Subcutaneous adipose tissue (tissue), 4 donors: Measurements from ENCODE around the gene RFK. TPM values are rescaled to one million over a fixed set of nuclear protein-coding genes. Genes with fewer than 3 reads are reported as not detected.

Experiments used
- total RNA-seq, 4 donors: library from RNA; depleted of rRNA; stranded (reverse); fragments of >200 nt; gene quantifications; one replicate each; pipeline ENCODE4 v1.1.0, GENCODE V29; 2016
- TF ChIP-seq, protein P1 (sequence below): fragments of 450-650 bp; IDR thresholded peaks from one replicate; pipeline ENCODE4 v1.5.1; 2016; ENCODE audit warnings: low read depth, mild to moderate bottlenecking, control low read depth, antibody characterized with exemption, moderate library complexity

The RFK gene
- total RNA-seq, 4 donors from 2014 or later, result 10.8 to 19.4 (median 15.6) TPM

DNA sequence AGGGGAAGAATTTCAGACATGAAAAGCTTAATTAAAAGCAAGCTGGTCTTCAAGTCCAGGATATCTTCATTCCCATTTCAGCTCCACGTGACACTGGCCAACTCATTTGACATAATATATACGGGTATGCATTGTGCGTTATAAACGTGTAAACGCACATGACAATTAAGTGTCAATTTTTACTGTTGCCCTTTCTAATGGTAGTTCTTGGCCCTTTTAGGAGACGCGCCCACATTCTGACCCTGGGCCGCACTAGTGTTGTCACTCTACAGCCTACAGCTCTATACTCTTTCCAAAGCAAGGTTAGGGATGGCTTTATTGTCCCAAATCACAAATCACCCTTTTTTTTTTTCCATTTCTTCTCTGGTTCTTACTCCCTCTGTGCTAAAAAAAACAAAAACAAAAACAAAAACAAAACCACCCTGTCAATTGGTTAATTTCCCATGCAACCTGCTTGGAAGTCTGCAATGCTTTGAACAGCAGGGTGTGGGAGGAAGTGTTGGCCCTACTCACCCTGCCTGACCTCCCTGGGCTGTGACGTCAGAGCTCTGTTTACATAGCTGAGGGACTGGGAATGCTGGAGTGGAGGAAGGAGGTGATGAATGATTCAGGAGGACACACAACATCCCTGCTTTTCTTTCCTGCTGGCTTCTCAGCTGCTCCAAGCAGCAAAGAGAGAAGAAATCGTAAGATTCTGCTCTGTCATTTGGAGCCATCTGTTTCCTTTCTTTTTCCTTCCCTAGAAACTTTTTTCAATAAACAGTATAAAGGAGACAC, 19.3 kb downstream of the RFK start:
- TF ChIP-seq, protein P1, sequence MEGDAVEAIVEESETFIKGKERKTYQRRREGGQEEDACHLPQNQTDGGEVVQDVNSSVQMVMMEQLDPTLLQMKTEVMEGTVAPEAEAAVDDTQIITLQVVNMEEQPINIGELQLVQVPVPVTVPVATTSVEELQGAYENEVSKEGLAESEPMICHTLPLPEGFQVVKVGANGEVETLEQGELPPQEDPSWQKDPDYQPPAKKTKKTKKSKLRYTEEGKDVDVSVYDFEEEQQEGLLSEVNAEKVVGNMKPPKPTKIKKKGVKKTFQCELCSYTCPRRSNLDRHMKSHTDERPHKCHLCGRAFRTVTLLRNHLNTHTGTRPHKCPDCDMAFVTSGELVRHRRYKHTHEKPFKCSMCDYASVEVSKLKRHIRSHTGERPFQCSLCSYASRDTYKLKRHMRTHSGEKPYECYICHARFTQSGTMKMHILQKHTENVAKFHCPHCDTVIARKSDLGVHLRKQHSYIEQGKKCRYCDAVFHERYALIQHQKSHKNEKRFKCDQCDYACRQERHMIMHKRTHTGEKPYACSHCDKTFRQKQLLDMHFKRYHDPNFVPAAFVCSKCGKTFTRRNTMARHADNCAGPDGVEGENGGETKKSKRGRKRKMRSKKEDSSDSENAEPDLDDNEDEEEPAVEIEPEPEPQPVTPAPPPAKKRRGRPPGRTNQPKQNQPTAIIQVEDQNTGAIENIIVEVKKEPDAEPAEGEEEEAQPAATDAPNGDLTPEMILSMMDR, result no peak

DNA sequence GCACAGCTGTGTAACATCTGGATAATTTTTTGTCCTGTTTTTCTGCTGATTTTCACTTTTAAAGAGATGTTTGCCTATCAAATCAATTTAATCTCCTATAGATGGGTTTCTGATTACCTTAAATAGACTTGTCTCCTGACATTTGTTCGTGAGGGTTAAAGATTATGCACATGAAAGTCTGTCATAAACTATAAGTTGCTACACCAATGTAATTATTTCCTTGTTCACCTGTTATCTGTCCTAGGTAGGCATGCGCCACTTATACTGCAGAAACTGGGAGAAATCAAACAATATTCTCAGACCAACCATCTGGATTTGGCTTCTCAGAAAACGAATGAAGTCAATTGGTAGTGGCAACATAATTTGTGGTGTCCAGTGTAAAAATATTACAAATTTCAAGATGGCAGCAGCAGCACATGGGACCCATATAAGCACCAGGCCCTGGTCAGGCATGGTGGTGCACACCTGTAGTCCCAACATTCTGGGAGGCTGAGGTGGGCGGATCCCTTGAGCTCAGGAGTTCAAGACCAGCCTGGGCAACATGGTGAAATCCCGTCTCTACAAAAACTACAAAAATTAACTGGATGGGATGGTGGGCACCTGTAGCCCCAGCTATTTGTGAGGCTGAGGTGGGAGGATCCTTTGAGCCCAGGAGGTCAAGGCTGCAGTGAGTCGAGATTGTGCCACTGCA, 20.3 kb downstream of the RFK start:
- TF ChIP-seq, protein P1, result no peak

DNA sequence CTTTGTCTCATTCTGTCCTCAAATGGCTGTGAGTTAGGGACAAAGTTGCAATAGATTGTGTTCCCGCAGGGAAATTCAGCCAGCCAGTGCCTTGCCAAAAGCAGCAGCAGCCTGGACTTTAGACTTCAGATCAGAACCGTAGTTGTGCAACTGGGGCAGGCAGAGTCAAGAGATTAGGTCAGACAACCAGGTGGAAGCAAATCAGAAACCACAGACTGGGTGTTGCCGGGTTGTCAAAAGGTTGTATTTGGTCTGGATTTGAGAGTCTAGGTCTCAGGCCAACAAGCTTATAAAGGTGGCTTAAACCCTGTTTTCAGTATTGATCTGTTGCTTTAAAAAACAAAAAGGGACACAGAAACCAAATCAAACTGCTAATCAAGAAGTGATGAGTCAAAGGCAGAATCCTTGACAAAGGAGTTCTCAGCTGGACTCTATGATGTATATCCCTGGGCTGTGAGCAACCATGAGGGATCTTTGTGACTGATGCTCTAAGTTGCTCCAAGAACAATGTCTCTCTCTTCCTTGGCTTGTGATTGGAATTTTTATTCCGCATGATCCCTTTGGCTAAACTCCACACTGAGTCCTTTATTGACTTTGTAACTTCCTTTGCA, 20.9 kb downstream of the RFK start:
- TF ChIP-seq, protein P1, result no peak

DNA sequence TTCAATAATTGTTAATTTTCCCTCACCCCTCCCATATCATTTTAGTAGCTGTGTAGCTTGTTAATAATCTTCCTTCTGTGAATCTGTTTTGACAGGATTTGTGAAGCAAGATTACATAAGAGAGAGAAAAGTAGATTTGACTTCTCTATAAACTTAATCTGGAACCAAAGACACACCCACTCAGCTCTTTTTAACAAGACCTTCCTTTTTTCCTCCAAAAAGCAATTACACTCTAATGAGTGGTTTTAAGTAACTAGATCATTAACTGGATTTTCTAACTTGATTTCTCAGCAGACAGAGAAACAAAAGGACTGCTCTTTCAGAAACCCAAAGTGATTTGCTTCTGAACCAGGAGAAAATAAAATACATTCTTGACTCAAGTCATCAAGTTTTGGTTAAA, 21.9 kb downstream of the RFK start:
- TF ChIP-seq, protein P1, result no peak

DNA sequence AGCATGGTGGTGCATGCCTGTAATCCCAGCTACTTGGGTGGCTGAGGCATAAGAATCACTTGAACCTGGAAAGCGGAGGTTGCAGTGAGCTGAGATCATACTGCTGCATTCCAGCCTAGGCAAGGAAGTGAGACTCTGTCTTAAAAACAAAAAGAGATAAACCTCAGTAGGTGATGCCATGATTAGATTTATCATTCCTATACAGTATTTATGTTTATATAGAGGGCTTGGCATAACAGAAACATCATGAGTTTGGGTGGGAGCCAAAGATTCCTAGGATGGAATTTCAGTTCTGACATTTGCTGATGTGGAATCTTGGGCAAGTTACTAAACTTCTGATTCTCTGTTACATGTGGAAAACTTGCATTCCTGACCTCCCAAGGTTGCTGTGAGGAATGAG, 22.3 kb downstream of the RFK start:
- TF ChIP-seq, protein P1, result no peak

DNA sequence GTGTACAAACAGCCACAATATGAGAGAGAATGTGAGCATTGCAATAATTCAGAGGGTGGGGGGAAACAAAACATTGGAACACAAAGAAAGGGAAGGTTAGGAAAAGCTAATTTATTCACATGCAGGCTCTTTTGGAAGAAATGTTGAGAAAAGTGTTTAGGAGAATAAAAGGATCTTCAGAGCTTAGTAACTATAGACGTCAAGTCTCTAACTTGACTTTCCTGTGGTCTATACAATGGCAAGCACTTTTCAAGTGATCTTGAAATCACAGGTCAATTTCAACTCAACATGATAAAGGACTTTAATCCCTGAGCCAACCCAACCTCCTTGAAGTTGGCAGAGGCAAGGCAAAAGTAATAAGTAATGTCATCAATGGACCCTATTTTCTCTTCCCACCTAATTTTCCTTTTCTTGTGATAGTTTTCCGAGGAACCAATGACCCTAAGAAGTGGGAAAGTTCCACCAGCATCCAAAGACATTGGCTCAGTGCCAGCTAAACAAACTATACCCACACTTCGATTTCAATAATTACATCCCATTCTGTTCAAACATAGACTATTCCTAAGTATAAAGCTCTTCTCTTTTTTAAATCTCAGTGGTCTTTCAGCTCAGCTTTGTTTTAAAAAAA, 23.7 kb downstream of the RFK start:
- TF ChIP-seq, protein P1, result no peak

DNA sequence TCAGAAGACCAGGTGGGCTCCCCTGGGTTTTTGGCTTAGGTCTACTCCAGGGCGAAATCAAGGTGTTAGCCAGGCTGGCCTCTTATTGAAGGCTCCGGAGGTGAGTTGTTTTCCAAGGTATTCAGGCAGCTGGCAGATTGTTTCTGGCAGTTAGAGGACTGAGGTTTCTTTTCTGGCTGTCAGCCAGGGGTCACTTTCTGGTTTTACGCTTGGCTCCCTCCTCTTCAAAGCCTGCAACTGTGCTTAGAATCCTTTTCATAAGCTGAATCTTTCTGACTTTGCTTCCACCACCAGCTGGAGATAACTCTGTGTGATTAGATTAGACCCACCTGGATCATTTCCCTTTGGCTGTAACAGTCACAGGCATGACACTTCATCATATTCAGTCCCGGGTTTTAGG, 24.6 kb downstream of the RFK start:
- TF ChIP-seq, protein P1, result no peak
